ENCODE results near the gene FNIP1. TPM values are rescaled to one million over a fixed set of nuclear protein-coding genes. Genes with fewer than 3 reads are reported as not detected.
A peak's percentile ranks its signal among the peaks of the same experiment; 100 is the strongest.

Gene FNIP1
- total and polyA plus RNA-seq, 9 of the 15 experiments (the other 6 are each of a cell fraction or from before 2014, with no cell fraction given), result 5.0 to 32.8 (median 18.4) TPM

DNA sequence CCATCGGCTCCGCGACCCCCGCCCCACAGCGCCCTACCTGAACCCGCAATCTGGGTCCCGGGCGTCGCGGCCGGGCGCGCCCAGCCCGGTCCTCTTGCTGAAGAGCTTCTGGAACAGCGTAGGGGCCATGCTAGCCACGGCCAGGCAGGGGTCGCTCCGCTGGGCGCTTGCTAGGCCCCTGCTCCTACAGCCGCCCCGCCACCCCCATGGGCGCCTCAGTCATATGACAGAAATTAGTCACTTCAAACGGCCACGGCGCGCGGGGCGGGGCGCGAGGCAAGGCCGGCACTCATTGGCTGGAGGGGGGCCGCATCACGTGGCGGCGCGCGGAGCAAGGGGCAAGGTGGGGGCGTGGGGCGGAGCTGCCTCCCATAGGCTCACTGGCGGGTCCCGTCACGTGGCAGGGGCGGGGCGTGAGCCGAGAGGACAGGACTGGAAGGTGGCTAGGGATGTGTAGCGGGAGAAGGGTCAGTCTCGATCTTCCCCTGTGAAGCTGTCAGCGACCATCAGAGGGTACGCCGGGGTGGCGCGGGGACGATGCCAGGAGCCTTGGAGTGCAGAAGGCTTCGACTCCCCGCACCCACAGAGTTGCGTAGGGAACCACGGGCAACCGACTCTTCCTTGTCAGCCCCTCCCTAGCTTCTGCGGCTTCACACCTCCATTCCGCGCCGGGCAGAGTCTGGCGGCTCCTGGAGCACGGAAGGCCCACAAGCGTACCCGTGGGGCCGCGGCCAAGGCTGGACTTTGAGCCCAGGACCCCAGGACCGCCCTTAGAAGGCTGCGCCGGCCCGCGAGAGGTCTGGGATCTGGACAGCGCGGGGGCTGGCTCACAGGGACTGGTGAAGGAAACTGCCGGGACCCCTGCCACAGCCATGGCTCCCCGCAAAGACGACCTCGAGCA, at the start of gene FNIP1 (continued):
- TF ChIP-seq, protein P1, sequence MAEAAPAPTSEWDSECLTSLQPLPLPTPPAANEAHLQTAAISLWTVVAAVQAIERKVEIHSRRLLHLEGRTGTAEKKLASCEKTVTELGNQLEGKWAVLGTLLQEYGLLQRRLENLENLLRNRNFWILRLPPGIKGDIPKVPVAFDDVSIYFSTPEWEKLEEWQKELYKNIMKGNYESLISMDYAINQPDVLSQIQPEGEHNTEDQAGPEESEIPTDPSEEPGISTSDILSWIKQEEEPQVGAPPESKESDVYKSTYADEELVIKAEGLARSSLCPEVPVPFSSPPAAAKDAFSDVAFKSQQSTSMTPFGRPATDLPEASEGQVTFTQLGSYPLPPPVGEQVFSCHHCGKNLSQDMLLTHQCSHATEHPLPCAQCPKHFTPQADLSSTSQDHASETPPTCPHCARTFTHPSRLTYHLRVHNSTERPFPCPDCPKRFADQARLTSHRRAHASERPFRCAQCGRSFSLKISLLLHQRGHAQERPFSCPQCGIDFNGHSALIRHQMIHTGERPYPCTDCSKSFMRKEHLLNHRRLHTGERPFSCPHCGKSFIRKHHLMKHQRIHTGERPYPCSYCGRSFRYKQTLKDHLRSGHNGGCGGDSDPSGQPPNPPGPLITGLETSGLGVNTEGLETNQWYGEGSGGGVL (CRISPR knock-in tag; IDR thresholded peaks at IDR 0.05), result no peak
- TF ChIP-seq, protein P2, sequence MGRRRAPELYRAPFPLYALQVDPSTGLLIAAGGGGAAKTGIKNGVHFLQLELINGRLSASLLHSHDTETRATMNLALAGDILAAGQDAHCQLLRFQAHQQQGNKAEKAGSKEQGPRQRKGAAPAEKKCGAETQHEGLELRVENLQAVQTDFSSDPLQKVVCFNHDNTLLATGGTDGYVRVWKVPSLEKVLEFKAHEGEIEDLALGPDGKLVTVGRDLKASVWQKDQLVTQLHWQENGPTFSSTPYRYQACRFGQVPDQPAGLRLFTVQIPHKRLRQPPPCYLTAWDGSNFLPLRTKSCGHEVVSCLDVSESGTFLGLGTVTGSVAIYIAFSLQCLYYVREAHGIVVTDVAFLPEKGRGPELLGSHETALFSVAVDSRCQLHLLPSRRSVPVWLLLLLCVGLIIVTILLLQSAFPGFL (CRISPR knock-in tag; IDR thresholded peaks at IDR 0.05), result 0 out of 2 replicates have a peak, but pooled peaks have one; percentile 72
- TF ChIP-seq PHB2 (IDR thresholded peaks at IDR 0.05; ENCODE audit: low read depth), result no peak
- TF ChIP-seq CBFB (CRISPR knock-in tag; IDR thresholded peaks at IDR 0.05), result peak; percentile 85
- no peak for TF ChIP-seq ZNF696 (CRISPR knock-in tag; conservative IDR thresholded peaks at IDR 0.05)
- TF ChIP-seq RBM25 (IDR thresholded peaks at IDR 0.05; ENCODE audit: low read depth, low read length, severe bottlenecking), result peak; percentile 72
- TF ChIP-seq, protein P3, sequence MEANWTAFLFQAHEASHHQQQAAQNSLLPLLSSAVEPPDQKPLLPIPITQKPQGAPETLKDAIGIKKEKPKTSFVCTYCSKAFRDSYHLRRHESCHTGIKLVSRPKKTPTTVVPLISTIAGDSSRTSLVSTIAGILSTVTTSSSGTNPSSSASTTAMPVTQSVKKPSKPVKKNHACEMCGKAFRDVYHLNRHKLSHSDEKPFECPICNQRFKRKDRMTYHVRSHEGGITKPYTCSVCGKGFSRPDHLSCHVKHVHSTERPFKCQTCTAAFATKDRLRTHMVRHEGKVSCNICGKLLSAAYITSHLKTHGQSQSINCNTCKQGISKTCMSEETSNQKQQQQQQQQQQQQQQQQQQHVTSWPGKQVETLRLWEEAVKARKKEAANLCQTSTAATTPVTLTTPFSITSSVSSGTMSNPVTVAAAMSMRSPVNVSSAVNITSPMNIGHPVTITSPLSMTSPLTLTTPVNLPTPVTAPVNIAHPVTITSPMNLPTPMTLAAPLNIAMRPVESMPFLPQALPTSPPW (CRISPR knock-in tag; IDR thresholded peaks at IDR 0.05), result peak; percentile 98
- TF ChIP-seq, protein P4, sequence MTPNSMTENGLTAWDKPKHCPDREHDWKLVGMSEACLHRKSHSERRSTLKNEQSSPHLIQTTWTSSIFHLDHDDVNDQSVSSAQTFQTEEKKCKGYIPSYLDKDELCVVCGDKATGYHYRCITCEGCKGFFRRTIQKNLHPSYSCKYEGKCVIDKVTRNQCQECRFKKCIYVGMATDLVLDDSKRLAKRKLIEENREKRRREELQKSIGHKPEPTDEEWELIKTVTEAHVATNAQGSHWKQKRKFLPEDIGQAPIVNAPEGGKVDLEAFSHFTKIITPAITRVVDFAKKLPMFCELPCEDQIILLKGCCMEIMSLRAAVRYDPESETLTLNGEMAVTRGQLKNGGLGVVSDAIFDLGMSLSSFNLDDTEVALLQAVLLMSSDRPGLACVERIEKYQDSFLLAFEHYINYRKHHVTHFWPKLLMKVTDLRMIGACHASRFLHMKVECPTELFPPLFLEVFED (CRISPR knock-in tag; conservative IDR thresholded peaks at IDR 0.05), result peak; percentile 74; the same call in 1 of the 2 replicates
- TF ChIP-seq, protein P5, sequence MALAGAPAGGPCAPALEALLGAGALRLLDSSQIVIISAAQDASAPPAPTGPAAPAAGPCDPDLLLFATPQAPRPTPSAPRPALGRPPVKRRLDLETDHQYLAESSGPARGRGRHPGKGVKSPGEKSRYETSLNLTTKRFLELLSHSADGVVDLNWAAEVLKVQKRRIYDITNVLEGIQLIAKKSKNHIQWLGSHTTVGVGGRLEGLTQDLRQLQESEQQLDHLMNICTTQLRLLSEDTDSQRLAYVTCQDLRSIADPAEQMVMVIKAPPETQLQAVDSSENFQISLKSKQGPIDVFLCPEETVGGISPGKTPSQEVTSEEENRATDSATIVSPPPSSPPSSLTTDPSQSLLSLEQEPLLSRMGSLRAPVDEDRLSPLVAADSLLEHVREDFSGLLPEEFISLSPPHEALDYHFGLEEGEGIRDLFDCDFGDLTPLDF (CRISPR knock-in tag; IDR thresholded peaks at IDR 0.05), result peak; percentile 88
- TF ChIP-seq, protein P6, sequence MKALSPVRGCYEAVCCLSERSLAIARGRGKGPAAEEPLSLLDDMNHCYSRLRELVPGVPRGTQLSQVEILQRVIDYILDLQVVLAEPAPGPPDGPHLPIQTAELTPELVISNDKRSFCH (CRISPR knock-in tag; IDR thresholded peaks at IDR 0.05), result no peak
- TF ChIP-seq, protein P6 (tag; IDR thresholded peaks at IDR 0.05), result no peak
- TF ChIP-seq FIP1L1 (IDR thresholded peaks at IDR 0.05; ENCODE audit: low read depth, low read length, poor library complexity, severe bottlenecking), result peak; percentile 35
- TF ChIP-seq, protein P7, sequence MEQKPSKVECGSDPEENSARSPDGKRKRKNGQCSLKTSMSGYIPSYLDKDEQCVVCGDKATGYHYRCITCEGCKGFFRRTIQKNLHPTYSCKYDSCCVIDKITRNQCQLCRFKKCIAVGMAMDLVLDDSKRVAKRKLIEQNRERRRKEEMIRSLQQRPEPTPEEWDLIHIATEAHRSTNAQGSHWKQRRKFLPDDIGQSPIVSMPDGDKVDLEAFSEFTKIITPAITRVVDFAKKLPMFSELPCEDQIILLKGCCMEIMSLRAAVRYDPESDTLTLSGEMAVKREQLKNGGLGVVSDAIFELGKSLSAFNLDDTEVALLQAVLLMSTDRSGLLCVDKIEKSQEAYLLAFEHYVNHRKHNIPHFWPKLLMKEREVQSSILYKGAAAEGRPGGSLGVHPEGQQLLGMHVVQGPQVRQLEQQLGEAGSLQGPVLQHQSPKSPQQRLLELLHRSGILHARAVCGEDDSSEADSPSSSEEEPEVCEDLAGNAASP (IDR thresholded peaks at IDR 0.05), result no peak

All from K562 (cell line).